Stimulated activated CD8-positive, alpha-beta memory T cell treated with anti-CD3 and anti-CD28 coated beads, Interleukin-15, amount 100 ng/mL, for 24 hours (primary cell): Measurements from ENCODE around the gene C6orf15.

Experiments
- DNase-seq: peaks from one replicate; pipeline ENCODE4 v3.0.0-alpha.2; 2020; ENCODE audit warnings: low read depth

Gene C6orf15

DNA sequence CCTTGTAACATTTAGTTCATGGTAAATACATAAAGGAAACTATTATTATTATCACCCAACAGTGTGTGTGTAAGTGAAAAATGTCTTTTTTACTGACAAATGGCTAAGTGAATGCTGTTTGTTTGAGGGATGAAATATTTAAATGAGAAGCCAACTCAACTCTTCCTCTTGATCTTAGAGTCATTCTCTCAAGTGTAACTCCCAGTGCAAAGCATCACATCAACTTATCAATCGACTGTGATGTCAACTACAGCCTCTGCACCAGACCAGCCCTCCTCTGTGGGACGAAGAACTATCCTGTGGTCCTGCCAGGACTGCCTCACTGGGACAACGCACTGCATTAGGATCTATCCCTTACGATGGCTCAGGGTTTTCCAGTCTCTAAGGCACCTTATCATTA lies 5.3 kb downstream of the C6orf15 start:
- DNase-seq = no peak

DNA sequence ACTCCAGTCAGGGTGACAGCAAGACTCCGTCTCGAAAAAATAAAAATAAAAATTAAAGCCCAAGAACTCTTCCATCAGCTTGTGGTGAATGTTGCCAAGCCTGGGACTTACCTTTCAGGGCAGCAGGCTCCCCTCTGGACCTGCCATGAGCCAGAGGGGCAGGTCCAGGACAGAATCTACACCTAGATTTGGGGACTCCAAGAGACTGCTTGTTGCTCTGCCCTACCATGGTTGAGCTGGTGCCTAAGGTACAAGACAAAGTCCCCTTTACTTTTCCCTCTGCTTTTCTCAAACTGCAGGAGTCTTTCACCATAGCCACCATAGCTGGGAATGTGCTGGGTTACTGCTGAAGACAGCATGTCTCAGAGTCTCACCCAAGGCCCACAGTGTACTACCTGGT lies 9.2 kb downstream of the C6orf15 start:
- no peak for DNase-seq

DNA sequence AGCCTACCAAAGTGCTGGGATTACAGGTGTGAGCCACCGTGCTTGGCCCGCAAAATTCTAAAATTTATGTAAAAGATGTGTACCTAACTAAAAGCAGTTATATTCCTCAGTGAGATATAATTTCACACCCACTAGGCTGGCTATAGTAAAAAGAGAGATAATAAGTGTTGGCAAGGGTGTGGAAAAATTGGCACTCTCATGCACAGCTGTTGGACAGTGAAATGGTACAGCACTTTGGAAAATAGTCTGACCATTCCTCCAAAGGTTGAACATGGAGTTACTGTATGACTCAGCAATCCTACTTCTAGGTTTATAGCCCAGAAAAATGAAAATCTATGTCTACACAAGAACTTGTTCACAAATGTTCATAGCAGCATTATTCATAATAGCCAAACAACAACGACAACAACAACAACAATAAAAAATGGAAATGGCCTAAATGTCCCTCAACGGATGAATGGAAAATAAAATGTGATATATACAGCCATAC lies 13.9 kb downstream of the C6orf15 start:
- DNase-seq = no peak

DNA sequence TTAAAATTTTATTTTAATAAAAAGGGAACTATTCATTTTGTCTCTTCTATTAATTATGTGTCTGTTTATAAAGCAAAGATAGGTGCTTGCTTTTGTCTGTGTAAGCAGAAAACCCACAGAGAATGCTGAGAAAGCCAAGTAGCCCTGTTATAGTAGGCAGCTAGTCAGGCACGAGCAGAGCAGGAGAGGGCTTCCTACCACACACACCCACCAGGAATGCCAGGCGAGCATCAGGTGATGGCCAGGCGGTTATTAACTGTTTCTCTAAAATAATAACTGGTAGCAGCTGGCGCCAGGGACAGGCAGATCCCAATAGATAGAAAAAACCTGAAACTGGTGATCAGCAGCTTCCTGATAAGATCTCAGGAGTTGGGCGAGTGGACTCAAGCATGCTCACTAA lies 15.7 kb downstream of the C6orf15 start:
- no peak for DNase-seq

DNA sequence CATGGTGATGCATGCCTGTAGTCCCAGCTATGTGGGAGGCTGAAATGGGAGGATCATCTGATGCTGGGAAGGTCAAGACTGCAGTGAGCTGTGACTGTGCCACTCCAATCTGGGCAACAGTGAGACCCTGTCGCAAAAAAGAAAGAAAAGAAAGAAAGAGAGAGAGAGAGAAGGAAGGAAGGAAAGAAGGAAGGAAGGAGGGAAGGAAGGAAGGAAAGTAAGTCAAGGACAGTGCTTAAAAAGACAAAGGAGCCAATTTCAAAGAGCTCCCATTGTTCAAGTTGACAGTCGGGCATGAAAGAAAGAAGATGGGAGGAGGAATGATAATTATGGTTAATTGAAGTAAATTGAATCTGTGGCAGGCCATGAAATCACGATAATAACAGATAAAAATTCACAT lies 16.2 kb downstream of the C6orf15 start:
- no peak for DNase-seq

DNA sequence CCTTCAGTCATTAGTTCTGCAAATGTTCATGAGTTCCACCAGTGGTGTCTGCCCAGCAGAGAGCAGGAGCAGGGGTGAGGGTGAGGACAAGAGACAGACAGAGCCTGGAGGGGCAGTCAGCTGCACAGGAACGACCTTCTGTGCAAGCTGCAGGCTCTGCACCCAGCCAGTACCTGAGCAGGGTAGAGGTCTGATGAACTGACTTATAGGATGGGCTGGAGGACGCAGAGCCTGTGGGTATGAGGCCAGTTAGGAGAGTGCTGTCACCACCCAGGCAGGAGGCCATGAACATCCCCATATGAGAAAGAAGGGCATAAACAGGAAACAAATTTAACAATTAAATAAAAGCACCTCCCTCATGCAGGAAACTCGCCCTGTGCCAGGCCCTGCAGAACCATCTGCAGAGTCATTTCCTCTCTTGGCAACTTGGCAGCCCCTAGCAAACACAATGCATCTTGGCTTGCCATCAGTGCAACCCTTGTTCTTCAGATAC lies 17.9 kb downstream of the C6orf15 start:
- DNase-seq = no peak

DNA sequence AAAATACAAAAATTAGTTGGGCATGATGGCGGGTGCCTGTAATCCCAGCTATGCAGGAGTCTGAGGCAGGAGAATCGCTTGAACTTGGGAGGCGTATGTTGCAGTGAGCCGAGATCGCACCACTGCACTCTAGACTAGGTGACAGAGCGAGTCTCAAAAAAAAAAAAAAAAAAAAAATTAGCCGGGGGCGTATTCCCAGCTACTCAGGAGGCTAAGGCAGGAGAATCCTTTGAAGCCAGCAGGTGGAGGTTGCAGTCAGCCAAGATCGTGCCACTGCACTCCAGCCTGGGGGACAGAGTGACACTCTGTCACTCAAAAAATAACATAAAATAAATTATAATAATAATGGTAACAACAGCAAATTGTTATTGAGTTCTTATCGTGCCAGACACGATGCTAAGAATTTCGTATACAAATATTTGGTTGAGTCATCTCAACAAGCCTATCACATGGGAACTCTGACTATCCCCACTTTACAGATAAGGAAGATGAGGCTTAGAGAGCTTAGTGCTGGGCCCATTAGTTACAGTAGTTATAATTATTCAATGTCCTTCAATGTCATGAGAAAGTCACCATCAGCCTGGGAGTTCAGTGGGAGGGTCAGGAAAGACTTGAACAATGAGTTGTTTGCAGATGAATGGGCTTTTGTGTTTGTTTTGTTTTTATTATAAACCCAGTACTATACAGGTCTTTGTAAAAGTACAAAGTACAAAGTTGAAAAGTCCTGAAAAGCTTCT lies 19.4 kb downstream of the C6orf15 start:
- DNase-seq = no peak

DNA sequence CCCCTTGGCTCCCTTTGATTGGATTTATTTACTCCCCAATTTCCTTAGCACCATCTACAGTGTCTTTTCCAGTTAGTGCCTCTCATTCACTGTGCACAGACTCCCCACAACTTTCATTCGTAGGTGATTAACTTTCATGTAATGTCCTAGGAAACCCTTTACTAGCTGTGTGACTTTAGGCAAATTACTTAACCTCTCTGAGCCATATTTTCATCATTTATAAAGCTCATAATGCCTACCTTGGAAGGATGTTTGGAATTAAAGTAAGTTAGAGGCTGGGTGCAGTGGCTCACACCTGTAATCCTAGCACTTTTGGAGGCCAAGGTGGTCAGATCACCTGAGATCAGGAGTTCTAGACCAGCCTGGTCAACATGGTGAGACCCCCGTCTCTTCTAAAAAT lies 20.1 kb downstream of the C6orf15 start:
- no peak for DNase-seq

DNA sequence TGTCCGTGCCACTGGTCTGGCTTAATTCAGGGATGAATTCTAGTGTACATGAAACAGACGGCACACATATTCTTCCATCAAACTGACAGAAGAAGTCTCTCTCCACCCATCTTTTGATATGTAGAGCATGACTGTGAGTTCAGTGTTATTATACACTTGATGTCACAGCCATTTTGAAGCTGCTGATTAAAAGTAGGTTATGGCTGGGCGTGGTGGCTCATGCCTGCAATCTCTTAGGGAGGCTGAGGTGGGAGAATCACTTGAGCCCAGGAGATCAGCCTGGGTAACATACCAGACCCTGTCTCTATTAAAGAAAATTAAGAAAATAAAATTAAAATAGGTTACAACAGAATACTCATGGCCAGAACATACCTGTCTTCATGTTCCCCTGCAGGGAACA lies 20.7 kb downstream of the C6orf15 start:
- DNase-seq = no peak

DNA sequence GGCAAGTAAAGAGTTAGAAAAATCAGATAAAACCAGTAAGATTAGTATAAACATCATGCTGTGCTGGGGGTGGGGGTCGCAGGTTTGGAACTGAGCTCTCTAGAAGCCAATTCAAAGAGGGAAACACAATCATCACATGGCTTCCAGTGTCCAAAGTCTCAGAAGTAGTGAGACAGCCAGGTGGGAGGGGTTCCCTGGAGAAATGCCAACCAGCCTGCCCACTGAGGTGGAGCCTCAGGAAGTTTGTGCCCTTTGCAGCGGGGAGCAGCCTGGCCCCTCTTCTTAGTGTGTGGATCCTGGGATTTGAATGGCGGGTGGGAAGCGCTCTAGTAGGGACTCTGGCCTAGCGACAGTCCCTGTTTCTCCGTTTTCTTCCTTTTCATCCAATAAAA lies 21.4 kb downstream of the C6orf15 start:
- DNase-seq = no peak

DNA sequence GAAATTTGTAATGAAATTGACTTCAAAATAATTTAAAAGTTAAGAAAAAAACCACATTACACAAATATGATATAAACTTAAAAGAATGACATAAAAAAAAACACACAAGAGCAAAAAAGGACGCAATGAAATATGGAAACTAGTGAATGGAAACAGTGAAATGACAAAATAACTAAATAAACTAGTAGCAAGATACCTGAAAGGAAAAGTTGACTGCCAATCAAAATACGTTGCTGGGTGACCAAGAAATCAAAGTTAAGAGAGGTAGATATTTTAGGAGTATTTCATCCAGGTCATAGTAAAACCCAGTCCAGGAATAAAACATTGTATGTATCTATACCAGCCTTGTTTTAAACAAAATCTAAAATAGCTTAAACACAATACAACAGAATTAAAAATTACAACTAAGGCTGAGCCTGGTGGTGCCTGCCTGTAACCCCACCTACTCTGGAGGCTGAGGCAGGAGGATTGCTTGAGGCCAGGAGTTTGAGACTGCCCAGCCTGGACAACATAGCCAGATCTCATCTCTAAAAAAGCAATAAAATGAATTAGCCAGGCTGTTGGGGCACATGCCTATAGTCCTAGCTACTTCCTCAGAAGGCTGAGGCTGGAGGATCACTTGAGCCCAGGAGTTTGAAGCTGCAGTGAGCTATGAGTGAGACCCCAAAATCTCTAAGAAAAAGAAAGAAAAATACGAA lies 22.0 kb downstream of the C6orf15 start:
- no peak for DNase-seq

DNA sequence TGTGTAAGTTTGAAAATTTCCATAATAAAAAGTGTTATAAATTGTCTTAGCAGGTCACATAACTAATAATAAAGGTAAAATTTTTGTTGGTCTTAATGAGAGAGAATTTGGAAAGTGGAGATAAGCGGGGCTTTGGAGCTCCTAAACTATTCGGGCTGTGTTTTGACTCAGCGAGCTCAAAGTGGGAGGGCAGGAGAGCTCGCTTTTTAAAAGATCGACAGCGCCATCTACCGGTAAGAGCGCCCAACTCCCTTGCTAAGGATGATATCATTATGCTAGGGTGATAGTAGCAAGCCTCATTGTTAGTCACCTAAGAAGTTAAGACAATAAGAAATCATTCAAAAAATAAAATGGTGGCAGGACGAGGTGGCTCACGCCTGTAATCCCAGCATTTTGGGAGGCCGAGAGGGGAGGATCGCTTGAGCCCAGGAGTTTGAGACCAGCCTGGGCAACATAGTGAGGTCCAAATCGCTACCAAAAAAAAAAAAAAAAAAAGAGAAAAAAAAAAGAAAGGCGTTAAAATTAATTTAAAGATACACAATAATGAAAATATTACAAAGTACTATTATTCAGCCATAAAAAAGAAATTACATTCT lies 24.8 kb downstream of the C6orf15 start:
- DNase-seq = peak; percentile 78

DNA sequence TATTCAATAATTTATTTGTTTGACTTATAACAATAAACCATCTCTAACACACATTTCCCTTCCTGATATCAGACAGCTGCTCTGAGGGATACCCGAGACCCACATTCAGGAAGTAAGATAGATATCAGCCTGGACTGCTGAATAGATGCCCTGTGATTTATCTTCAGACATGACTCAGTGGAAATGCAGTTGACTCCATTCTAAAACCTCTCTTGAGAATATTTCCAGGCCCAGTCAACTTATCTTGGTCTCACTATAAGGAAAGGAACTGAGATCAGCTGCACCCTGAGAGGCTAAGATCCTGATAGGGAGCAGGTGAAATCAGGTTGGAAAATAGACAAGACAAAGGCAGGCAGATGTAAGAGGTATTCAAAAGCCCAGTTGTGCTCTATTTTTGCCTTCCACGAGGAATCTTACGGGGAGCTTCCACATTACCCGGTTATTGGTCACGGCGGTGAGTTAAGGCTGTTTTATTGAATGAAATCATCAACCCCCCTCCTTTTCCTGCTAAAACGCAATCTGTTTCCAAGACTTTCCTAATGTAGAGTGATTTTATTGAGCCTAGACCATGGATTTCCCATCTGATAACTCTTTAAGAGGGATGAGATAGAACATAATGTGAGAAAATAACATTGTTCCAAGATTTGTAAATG lies 25.5 kb downstream of the C6orf15 start:
- no peak for DNase-seq

DNA sequence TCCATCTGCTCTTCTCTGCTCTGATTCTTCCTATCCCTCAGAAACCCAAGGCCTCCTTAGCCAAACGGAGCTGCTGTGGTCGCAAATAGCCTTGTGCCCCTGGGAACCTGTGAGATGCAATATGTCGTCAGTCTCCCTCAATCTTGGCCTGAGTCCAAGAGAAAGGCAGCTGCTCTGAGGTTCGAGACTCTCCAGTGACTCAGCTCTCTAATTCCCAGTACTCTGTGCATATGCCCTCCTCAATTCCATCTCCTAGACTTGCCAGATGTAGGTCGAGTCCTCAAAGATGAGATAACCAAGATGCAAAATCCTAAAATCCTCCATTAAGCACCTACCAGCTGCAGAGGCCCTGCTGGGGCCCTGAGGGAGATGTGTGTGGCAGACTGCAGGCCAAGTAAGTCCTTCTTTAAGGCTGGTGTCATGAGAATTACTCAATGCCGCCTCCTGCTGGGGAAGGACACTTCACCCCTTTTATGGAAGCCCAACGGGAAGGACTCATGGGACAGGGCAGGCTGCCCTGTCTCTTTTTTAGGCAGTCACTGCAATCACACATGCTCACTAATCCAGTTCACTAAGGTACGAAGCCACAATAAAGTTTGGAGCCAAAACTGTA lies 28.5 kb downstream of the C6orf15 start:
- no peak for DNase-seq

DNA sequence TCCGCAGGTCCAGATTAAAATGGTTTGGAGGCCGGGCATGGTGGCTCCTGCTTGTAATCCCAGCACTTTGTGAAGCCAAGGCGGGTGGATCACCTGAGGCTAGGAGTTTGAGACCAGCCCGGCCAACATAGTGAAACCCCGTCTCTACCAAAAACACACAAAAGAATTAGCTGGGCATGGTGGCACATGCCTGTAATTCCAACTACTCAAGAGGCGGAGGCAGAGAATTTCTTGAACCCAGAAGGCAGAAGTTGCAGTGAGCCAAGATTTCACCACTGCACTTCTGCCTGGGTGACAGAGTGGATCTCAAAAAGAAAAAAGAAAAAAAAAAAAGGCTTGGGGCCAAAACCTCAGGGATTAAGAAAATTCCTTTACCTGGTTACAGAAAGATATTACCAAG lies 30.5 kb downstream of the C6orf15 start:
- DNase-seq = no peak

DNA sequence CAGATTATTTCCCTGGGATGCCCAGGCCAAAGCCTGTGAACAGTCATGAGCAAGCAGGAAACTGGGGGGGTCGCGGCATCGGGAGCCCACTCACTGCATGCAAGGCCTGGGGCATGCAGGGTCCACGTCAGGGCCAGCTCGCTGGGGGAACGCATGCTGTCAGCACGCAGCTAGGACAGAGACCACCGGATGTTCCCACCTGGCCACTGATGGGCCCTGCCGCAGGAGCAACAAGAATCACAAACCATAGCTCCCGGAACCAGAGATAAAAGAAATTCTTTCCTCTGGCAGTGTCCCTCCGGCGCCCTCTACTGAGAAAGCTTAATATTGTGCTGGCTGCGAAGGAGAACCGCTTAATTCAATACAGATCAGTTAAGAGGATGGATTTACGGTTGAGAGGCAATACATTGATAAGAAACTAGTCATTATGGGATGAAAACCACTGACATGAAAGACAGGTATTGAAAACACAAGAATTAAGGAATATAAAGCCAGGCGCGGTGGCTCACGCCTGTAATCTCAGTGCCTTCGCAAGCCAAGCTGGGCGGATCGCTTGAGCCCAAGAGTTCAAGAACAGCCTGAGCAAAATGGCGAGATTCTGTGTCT lies 32.6 kb downstream of the C6orf15 start:
- no peak for DNase-seq

DNA sequence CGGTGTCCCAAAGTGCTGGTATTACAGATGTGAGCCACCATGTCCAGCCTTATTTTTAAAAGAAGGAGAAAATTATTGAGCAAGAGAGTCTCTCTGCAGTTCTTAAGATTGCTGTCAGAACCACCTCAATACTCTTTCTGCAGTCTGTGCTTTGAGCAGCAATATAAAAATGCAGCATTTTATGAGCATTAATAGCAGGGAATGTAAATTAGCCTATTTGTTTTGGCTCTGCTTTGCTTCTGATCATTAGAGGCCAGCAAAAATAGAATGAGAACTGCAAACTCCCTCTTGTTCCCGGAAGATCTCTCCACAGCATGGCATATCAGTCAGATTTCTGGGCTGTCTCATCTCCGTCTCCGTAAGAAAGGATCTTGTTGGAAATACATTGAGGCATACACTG lies 35.8 kb downstream of the C6orf15 start:
- DNase-seq = no peak

DNA sequence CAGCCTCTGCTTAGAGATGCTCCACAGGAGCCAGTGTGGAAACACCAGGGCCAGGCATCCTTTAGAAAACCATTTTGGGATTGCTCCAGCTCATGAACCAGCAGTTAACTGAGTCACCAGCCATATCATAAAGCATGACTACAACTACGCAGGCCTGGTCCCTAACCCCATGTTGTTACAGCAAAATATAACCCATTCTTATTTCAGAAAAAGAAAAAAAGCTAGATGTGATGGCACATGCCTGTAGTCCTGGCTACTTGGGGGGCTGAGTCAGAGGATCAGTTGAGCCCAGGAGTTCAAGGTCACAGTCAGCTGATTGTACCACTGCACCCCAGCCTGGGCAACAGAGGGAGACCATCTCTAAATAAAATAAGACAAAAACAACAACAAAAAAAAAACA lies 36.8 kb downstream of the C6orf15 start:
- no peak for DNase-seq

DNA sequence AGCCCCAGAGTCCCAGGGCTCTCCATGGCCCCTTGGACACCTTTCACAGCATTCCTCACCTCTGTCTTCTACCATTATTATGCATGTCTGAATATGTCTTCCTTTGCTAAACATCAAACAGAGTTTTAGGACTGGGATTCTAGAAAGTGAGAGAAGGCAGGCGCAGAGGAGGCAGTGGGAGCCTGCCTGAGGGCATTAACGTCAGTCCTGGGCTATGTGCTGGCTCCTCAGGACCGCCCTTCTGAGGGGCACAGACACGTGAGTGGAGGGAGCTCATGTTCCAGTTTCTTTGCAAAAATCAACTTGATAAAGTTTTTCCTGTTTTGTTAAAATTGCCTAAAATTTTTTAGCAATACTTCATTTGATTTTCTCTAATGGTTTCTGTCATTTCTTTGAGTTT lies 38.0 kb downstream of the C6orf15 start:
- DNase-seq = no peak

DNA sequence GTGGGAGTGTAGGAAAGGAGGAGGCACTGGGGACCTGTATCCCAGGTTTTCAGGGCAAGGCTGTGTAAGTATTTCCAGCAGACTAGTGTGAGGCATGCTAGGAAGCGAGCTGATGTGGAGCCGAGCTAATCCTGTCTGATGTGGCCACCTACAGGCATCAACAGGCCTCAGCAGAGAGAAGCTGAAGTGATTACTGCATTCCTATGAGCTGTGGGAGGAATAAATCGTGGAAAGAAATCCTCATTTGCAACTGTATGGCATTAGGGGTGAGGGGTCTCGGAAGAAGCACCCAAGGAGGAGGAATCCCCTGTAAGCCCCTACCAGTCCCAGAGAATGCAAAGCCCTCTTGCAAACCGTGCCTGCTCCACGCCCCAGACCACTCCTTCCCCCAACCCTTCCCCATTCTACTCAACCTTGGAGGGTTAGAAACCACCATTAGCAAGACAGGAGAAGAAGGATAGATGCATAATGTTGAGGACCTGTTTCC lies 41.6 kb downstream of the C6orf15 start:
- no peak for DNase-seq

DNA sequence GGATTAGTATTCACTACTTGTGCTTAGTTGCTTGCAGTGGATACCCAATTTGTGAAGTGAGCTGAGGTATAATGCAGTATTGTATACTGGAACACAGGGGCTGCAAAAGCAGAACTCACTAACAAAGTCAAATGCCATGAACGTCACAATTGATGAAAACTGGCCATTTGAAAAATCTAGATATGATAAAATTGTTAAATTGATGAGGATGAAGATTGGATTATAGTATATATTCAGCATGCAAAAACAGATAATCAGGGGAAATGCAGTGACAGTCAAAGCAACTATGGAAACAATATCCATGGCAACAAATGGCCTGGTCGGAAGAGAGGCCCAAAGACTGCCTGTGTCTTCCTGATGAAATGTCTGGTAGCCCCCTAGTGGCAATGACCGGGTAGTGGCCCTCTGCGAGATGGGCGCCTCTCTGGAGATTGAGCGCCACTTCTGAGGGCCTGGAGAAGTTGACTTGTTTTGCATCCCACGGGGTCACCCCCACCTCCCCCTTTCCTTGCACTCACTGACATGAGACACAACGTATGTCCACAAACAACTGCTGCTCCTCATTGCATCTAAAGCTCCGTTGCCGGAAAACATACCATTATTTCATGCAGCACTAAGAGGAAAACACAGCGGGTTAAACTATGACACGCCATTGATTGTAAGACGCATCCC lies 43.6 kb downstream of the C6orf15 start:
- peak; percentile 27 for DNase-seq
